ENCODE measurements around the gene ZFP91.

DNA sequence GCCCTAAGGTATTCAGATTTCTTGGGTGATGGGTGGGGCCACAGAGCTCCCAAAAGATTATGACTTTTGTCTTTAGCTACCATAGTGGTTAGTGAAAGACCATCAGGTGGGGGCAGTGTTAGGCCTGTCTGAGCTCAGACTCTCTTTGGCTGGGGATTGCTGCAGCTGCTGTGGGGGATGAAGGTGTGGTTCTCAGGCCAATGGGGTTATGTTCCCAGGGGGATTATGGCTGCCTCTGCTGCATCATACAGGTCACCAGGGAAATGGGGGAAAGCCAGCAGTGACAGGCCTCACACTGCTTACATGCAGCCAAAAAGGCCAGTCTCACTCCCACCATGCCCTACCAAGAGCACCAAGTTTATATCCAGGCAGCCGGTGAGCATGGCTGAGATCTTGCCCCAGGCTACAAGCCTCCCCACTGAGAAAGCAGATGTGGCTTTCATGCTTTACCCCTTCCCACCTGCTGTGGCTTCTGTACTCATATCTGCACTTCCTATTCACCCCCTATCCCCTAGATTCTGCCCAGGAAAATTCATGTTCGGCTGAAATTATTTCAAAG, 68.4 kb downstream of the ZFP91 start:
- TF ChIP-seq EZH2phosphoT487 (IDR thresholded peaks at IDR 0.05; ENCODE audit: insufficient read depth, low read depth) (no peak), EZH2 (IDR thresholded peaks at IDR 0.05; ENCODE audit: insufficient read depth, poor library complexity, severe bottlenecking) (no peak)

All from GM23248 (cell line).